Measurements from ENCODE around the gene TXNDC12. TPM values are rescaled to one million over a fixed set of nuclear protein-coding genes. Genes with fewer than 3 reads are reported as not detected.
"Not testable (repeated sequence)": the region's sequence is repeated elsewhere in the genome, so short reads cannot be mapped to it uniquely, and the experiment has no call there.

TXNDC12 gene
- total RNA-seq, 3 donors from 2014 or later, result 35.1 to 48.4 (median 37.6) TPM

DNA sequence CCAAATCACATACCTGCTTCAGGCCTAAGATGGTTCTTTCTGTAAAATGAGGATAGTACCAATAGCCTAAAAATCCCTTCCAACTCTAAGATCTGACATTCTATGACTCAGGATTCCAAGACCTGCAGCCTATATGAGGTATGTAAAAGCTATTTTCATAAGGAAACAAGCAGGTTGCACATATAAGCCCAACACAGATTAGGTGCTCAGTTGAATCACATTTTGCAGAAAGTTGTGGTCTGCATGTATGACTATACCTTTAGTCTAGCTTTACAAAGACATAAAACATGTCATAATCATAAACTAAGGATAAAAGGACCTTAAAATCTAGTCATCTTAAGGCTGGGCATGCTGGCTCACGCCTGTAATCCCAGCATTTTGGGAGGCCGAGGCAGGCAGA lies 28.7 kb downstream of the TXNDC12 start:
- H3K36me3 ChIP-seq, result peaks cover 10% of the 10 kb centered on the region
- intact Hi-C loops (cut with DNase I; ENCODE audit: low total_unique reads), result no loop called here

DNA sequence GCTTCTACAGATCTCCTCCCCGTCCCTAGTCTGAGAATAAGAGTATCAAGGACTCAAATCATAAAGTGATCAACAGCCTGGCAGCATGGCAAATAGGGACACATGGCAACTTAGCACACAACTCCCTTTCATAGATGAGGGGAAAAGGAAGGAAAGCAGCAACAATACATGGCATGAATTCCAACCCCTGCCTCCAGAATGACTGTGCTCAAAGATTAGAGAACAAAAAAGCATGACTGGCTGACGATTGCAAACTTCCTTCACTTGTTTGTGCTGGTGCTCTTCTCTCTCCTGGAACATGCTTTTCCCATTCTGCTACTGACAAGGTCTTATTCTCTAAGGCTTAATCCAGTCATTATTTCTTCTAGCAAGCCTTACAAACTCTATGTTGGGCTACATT lies 32.9 kb downstream of the TXNDC12 start:
- Histone ChIP-seq H3K27ac (no peak overlapping the region), H3K27me3 (no peaks in the 10 kb centered on the region), H3K36me3 (peaks cover 10% of the 10 kb centered on the region), H3K4me3 (no peak overlapping the region), H3K9me3 (no peaks in the 10 kb centered on the region), H3K4me1 (no peaks in the 10 kb centered on the region)
- no peak for DNase-seq (ENCODE audit: low spot score in 2 of 2)
- no peak for TF ChIP-seq POLR2A (IDR thresholded peaks at IDR 0.05)
- intact Hi-C loops (cut with DNase I; ENCODE audit: low total_unique reads), result no loop called here

More for the DNA sequence above, 28.7 kb downstream of the TXNDC12 start:
- Histone ChIP-seq H3K4me1 (no peaks in the 10 kb centered on the region), H3K9me3 (no peaks in the 10 kb centered on the region), H3K27me3 (no peaks in the 10 kb centered on the region), H3K4me3 (no peak overlapping the region), H3K27ac (no peak overlapping the region)
- TF ChIP-seq POLR2A (IDR thresholded peaks at IDR 0.05), result no peak
- TF ChIP-seq POLR2AphosphoS5 (IDR thresholded peaks at IDR 0.05), result no peak
- TF ChIP-seq, protein P1, sequence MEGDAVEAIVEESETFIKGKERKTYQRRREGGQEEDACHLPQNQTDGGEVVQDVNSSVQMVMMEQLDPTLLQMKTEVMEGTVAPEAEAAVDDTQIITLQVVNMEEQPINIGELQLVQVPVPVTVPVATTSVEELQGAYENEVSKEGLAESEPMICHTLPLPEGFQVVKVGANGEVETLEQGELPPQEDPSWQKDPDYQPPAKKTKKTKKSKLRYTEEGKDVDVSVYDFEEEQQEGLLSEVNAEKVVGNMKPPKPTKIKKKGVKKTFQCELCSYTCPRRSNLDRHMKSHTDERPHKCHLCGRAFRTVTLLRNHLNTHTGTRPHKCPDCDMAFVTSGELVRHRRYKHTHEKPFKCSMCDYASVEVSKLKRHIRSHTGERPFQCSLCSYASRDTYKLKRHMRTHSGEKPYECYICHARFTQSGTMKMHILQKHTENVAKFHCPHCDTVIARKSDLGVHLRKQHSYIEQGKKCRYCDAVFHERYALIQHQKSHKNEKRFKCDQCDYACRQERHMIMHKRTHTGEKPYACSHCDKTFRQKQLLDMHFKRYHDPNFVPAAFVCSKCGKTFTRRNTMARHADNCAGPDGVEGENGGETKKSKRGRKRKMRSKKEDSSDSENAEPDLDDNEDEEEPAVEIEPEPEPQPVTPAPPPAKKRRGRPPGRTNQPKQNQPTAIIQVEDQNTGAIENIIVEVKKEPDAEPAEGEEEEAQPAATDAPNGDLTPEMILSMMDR (IDR thresholded peaks at IDR 0.05), result no peak
- DNase-seq (ENCODE audit: low spot score in 2 of 2), result no peak

DNA sequence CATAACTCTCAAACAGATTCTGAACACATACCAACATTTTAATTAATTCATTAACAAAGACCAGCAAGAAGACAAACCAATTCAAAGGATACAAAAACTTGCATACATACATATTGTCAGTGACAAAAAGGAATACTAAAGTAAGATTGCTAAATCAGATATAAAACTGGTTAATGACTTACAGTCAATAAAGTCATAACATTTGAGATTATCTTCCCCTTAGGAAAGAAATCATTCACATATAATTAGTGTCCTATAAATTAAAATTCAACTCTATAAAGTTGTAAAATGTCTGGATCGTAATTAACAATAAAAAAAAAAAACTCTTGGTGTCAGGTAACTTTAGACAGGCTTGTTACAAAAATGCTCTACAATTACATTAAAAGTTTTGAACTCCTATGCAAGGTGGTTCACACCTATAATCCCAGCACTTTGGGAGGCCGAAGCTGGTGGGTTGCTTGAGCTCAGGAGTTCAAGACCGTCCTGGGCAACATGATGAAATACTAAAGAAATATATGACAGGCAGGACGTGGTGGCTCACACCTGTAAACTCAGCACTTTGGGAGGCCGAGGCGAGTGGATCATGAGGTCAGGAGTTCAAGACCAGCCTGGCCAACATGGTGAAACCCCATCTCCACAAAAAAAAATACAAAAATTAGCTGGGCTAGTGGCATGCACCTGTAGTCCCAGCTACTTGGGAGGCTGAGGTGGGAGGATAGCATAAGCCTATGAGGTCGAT lies 46.8 kb downstream of the TXNDC12 start:
- Histone ChIP-seq H3K9me3 (no peaks in the 10 kb centered on the region), H3K27ac (no peak overlapping the region), H3K36me3 (no peaks in the 10 kb centered on the region), H3K4me3 (no peak overlapping the region), H3K4me1 (no peaks in the 10 kb centered on the region), H3K27me3 (peaks cover 0 to 5% of the 10 kb centered on the region in 2 donors)
- TF ChIP-seq POLR2AphosphoS5 (IDR thresholded peaks at IDR 0.05), result no peak
- TF ChIP-seq, protein P1 (IDR thresholded peaks at IDR 0.05), result no peak
- no peak for TF ChIP-seq POLR2A (IDR thresholded peaks at IDR 0.05)
- no peak for DNase-seq (ENCODE audit: low spot score in 2 of 2)
- intact Hi-C loops (cut with DNase I; ENCODE audit: low total_unique reads), result no loop called here

DNA sequence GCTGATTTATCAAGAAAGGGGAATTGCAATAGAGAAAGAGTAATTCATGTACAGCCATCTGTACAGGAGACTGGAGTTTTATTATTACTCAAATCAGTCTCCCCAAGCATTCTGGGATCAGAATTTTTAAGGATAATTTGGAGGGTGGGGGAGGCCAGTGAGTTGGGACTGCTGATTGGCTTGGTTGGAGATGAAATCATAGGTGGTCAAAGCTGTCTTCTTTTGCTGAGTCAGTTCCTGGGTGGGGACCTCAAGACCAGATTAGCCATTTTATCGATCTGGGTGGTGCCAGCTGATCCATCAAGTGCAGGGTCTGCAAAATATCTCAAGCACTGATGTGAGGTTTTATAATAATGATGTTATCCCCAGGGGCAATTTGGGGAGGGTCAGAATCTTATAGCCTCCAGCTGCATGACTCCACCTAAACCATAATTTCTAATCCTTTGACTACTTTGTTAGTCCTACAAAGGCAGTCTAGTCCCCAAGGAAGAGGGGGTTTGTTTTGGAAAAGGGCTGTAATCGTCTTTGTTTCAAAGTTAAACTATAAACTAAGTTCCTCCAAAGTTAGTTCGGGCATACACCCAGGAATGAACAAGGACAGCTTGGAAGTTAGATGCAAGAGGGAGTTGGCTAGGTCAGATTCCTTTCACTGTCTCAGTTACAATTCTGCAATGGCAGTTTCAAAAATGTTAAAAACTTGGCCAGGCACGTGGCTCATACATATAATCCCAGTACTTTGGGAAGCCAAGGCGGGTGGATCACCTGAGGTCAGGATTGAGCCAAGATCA lies 47.6 kb downstream of the TXNDC12 start:
- H3K27me3 ChIP-seq, result peaks cover 0 to 5% of the 10 kb centered on the region in 2 donors
- no peaks in the 10 kb centered on the region for H3K4me1 ChIP-seq
- H3K4me3 ChIP-seq, result no peak overlapping the region
- H3K36me3 ChIP-seq, result no peaks in the 10 kb centered on the region
- no peaks in the 10 kb centered on the region for H3K9me3 ChIP-seq
- intact Hi-C loops (cut with DNase I; ENCODE audit: low total_unique reads), result no loop called here
- DNase-seq (ENCODE audit: low spot score in 2 of 2), result no peak
- no peak overlapping the region for H3K27ac ChIP-seq
- TF ChIP-seq, protein P1 (IDR thresholded peaks at IDR 0.05), result no peak
- TF ChIP-seq POLR2AphosphoS5 (IDR thresholded peaks at IDR 0.05) (no peak), POLR2A (IDR thresholded peaks at IDR 0.05) (no peak)

DNA sequence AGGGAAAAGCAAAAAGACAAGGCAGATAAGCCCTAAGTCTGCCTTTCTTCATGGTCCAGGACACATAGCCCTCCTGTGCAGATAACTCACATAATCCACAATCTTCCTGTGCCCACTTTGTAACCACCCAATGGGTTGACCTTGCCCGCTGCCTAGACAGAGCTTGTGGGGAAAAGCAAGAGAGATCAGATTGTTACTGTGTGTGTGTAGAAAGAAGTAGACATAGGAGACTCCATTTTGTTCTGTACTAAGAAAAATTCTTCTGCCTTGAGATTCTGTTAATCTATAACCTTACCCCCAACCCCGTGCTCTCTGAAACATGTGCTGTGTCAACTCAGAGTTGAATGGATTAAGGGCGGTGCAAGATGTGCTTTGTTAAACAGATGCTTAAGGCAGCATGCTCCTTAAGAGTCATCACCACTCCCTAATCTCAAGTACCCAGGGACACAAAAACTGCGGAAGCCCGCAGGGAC lies 48.9 kb downstream of the TXNDC12 start:
- H3K27ac ChIP-seq; H3K4me1 ChIP-seq; DNase-seq (ENCODE audit: low spot score in 2 of 2); H3K9me3 ChIP-seq; H3K36me3 ChIP-seq; intact Hi-C loops (cut with DNase I; ENCODE audit: low total_unique reads); H3K27me3 ChIP-seq; H3K4me3 ChIP-seq: not testable (repeated sequence)

DNA sequence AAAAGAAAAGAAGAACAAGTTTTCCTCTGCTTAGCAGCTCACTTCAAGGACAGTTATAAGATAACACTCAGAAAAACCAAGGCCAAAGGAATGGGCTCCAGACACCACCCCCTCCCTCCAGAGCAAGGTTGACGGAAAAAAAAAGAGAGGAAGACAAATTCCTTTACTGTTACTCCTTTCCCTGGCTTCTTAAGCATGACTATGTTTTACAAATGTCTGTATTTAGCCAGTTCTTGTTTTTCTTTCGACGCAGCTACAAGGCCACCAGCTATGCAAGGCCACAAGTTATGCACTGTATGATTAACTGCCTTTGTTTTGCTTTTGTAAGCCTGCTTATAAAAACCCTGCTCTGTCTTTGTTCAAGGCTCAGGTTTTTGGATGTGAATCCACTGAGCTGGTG lies 49.4 kb downstream of the TXNDC12 start:
- H3K4me1 ChIP-seq; H3K4me3 ChIP-seq; H3K27me3 ChIP-seq; DNase-seq (ENCODE audit: low spot score in 2 of 2); H3K9me3 ChIP-seq; H3K36me3 ChIP-seq; H3K27ac ChIP-seq; intact Hi-C loops (cut with DNase I; ENCODE audit: low total_unique reads): not testable (repeated sequence)
